ENCODE measurements around the gene KCNN2. TPM values are rescaled to one million over a fixed set of nuclear protein-coding genes. Genes with fewer than 3 reads are reported as not detected.

Gene KCNN2
- total and polyA plus RNA-seq, 2 donors (not counting 1 experiment from before 2014, with no cell fraction given) = 0.08 to 0.50 TPM

DNA sequence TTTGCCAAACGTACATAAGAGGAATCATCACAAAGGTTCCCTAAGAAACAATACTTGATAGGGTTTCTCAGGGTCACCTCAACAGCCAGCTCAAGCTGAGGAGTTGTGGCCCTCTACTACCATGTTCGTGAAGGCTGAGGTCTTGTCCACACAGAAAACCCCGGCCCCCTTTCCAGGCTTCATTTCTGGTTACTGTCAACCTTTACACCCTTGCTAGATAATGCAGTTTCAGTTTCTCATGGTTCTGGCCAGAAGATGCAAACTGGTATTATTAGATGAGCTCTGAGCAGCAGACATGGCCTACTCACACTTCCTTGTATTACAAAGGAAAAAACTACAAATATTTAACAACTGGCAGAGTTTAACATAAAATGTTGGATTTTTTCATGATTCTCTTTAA, 22.8 kb upstream of the KCNN2 start:
- H4K20me1 ChIP-seq (ENCODE audit: control insufficient read depth, extremely low read depth, insufficient read depth, low read length) = no peaks in the 10 kb centered on the region
- no peaks in the 10 kb centered on the region for H3K4me1 ChIP-seq (ENCODE audit: control insufficient read depth, extremely low read depth, insufficient read depth, low read length)
- no peak overlapping the region for H2AFZ ChIP-seq (ENCODE audit: low read length)
- H3K4me3 ChIP-seq (replicated peaks in 1 of 4; ENCODE audit: control extremely low read depth in 1 of 4, insufficient read depth in 1 of 4, low read depth in 3 of 4, low read length in 4 of 4) = no peak overlapping the region
- H3K9me3 ChIP-seq (ENCODE audit: control insufficient read depth, insufficient read depth, low read depth, low read length) = no peaks in the 10 kb centered on the region
- TF ChIP-seq CTCF (conservative IDR thresholded peaks at IDR 0.05 in 1 of 2, IDR thresholded peaks at IDR 0.05 in 1 of 2; ENCODE audit: low read depth in 1 of 2, low read length in 2 of 2) (no peak), EZH2 (IDR thresholded peaks at IDR 0.05; ENCODE audit: low read length, missing control alignments) (no peak)
- DNase-seq (ENCODE audit: low read depth in 2 of 2) = no peak
- H3K9ac ChIP-seq (ENCODE audit: insufficient read depth, low read length) = no peak overlapping the region
- H3K4me2 ChIP-seq (ENCODE audit: extremely low read depth, insufficient read depth, low read length) = no peak overlapping the region
- H3K27ac ChIP-seq (ENCODE audit: insufficient read depth, low read length) = no peak overlapping the region
- no peaks in the 10 kb centered on the region for H3K27me3 ChIP-seq (ENCODE audit: control insufficient read depth, insufficient read depth, low read length)
- no peaks in the 10 kb centered on the region for H3K79me2 ChIP-seq (ENCODE audit: control insufficient read depth, insufficient read depth, low read length)
- no peaks in the 10 kb centered on the region for H3K36me3 ChIP-seq (ENCODE audit: control insufficient read depth, insufficient read depth, low read length)

- Histone ChIP-seq H3K27ac (ENCODE audit: insufficient read depth, low read length) (no peak overlapping the region), H4K20me1 (ENCODE audit: control insufficient read depth, extremely low read depth, insufficient read depth, low read length) (no peaks in the 10 kb centered on the region), H3K27me3 (ENCODE audit: control insufficient read depth, insufficient read depth, low read length) (no peaks in the 10 kb centered on the region), H3K4me3 (replicated peaks in 1 of 4; ENCODE audit: control extremely low read depth in 1 of 4, insufficient read depth in 1 of 4, low read depth in 3 of 4, low read length in 4 of 4) (no peak overlapping the region), H3K36me3 (ENCODE audit: control insufficient read depth, insufficient read depth, low read length) (no peaks in the 10 kb centered on the region), H3K4me1 (ENCODE audit: control insufficient read depth, extremely low read depth, insufficient read depth, low read length) (no peaks in the 10 kb centered on the region), H3K4me2 (ENCODE audit: extremely low read depth, insufficient read depth, low read length) (no peak overlapping the region), H2AFZ (ENCODE audit: low read length) (no peak overlapping the region), H3K9me3 (ENCODE audit: control insufficient read depth, insufficient read depth, low read depth, low read length) (no peaks in the 10 kb centered on the region), H3K9ac (ENCODE audit: insufficient read depth, low read length) (no peak overlapping the region), H3K79me2 (ENCODE audit: control insufficient read depth, insufficient read depth, low read length) (no peaks in the 10 kb centered on the region)
- no peak for DNase-seq (ENCODE audit: low read depth in 2 of 2)
- no peak for TF ChIP-seq CTCF (conservative IDR thresholded peaks at IDR 0.05 in 1 of 2, IDR thresholded peaks at IDR 0.05 in 1 of 2; ENCODE audit: low read depth in 1 of 2, low read length in 2 of 2)
- no peak for TF ChIP-seq EZH2 (IDR thresholded peaks at IDR 0.05; ENCODE audit: low read length, missing control alignments)
These were observed 15.7 kb upstream of the KCNN2 start for GRCh38 chr5:114346181-114346580.

- H3K4me2 ChIP-seq (ENCODE audit: extremely low read depth, insufficient read depth, low read length) = no peak overlapping the region
- H3K36me3 ChIP-seq (ENCODE audit: control insufficient read depth, insufficient read depth, low read length) = no peaks in the 10 kb centered on the region
- no peaks in the 10 kb centered on the region for H3K79me2 ChIP-seq (ENCODE audit: control insufficient read depth, insufficient read depth, low read length)
- H2AFZ ChIP-seq (ENCODE audit: low read length) = no peak overlapping the region
- no peaks in the 10 kb centered on the region for H3K4me1 ChIP-seq (ENCODE audit: control insufficient read depth, extremely low read depth, insufficient read depth, low read length)
- no peak overlapping the region for H3K4me3 ChIP-seq (replicated peaks in 1 of 4; ENCODE audit: control extremely low read depth in 1 of 4, insufficient read depth in 1 of 4, low read depth in 3 of 4, low read length in 4 of 4)
- H3K9ac ChIP-seq (ENCODE audit: insufficient read depth, low read length) = no peak overlapping the region
- no peaks in the 10 kb centered on the region for H3K9me3 ChIP-seq (ENCODE audit: control insufficient read depth, insufficient read depth, low read depth, low read length)
- H3K27ac ChIP-seq (ENCODE audit: insufficient read depth, low read length) = no peak overlapping the region
- no peaks in the 10 kb centered on the region for H4K20me1 ChIP-seq (ENCODE audit: control insufficient read depth, extremely low read depth, insufficient read depth, low read length)
- no peak for TF ChIP-seq CTCF (conservative IDR thresholded peaks at IDR 0.05 in 1 of 2, IDR thresholded peaks at IDR 0.05 in 1 of 2; ENCODE audit: low read depth in 1 of 2, low read length in 2 of 2)
- H3K27me3 ChIP-seq (ENCODE audit: control insufficient read depth, insufficient read depth, low read length) = peaks cover 5% of the 10 kb centered on the region
- no peak for DNase-seq (ENCODE audit: low read depth in 2 of 2)
These were observed 6.6 kb upstream of the KCNN2 start for GRCh38 chr5:114355086-114355830.

Measured in fibroblast of lung (primary cell).